ENCODE measurements around the gene SCP2.
"Not testable (repeated sequence)": the region's sequence is repeated elsewhere in the genome, so short reads cannot be mapped to it uniquely, and the experiment has no call there.

GRCh38 chr1:52969234-52969633, 42.2 kb downstream of the SCP2 start:
- not testable (repeated sequence) for TF ChIP-seq JUN (IDR thresholded peaks at IDR 0.05); RAD21 (conservative IDR thresholded peaks at IDR 0.05 in 1 of 2, IDR thresholded peaks at IDR 0.05 in 1 of 2); MYC (IDR thresholded peaks at IDR 0.05; ENCODE audit: borderline replicate concordance, low read length); REST (IDR thresholded peaks at IDR 0.05)
